Measurements from ENCODE around the gene DHFR2.
A peak's percentile ranks its signal among the peaks of the same experiment; 100 is the strongest.

Gene DHFR2

DNA sequence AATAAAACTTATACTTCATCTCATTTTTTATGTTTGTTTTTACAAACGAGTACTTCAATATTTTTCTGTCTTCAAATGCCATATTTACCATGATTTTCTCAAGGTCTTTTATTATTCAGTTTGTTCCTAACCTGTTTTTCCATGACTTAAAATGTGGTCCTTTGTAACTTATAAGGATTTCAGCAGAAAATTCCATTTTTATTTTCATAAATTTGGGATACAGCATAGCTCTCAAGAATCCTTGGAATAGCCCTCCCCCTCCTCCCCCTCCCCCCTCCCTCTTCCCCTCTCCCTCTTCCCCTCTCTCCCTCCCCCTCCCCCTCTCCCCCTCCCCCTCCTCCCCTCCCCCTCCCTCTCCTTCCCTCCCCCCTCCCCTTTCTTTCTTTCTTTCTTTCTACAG is 19.4 kb downstream of the DHFR2 start:
- DNase-seq (ENCODE audit: insufficient read length, low spot score) (no peak), FAIRE-seq (no peak)
- TF ChIP-seq POLR2A (IDR thresholded peaks at IDR 0.05; ENCODE audit: low read depth, low read length), result no peak

DNA sequence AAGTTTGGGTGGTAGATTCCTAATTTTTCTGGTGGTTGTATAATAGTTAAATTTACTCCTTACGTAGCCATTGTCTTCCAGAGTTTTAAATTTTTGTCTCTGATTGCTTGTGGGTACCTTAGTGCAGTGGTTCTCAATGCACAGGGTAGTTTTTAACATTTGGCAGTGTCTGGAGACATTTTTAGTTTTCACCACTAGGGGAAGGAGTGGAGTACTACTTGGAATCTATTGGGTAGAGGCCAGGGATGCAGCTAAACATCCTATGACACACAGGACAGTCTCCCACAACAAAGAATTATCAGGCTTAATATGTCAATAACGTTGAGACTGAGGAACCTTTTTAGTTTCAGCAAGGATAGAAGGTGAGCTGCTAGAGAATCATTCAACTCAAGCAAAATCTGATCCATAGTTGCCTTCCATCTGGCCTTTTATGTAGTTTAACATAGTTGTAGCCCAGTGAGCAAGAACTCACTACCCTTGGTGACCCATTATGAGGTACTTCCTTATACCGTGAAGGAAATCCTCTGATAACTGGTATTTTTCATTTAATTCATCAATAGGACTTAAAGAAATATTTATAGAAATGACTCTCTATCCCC is 25.7 kb downstream of the DHFR2 start:
- no peak for TF ChIP-seq POLR2A (IDR thresholded peaks at IDR 0.05; ENCODE audit: low read depth, low read length)
- FAIRE-seq (peak; percentile 89), DNase-seq (ENCODE audit: insufficient read length, low spot score) (peak; percentile 12)

DNA sequence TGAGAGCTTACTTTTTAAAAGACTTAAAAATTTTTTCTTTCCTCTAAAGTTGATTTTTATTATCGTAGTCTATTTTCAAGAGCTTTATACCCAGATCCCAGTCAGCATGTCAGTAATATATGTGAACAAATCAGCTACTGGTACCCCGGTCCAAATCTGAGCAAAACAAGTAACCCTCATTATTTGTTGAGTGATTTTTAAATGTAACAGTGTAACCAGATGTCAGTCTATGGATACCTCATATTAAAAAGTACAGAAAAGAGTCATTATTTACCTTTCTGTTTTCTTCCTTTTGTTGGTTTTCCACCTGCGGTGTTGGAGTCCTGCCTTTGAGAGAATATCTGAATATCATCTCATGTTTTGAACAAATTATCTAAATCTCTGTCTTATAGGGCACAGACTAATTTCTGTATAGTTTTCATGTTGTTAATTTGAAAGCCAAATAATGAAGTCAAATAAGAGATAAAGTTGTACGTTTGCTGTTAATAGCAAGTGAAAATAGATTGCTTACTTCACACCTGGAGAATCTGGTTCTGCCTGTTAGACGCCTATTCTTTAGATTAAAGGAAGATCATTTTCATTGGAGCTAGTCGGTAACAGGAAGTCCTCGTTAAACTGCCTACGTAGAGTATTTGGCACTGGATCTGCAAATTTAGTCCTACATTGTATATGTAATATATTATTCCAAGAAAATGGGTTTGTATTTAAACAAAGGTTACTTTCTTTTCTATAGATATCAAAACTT is 34.5 kb downstream of the DHFR2 start, which contains the start of gene STX19:
TSS of gene STX19 (minus strand) at position 505 of the 745 bp plus-strand sequence. CDS start 13,328 bp downstream, outside the sequence.
- TF ChIP-seq POLR2A (IDR thresholded peaks at IDR 0.05; ENCODE audit: low read depth, low read length), result no peak
- no peak for FAIRE-seq
- DNase-seq (ENCODE audit: insufficient read length, low spot score), result no peak

DNA sequence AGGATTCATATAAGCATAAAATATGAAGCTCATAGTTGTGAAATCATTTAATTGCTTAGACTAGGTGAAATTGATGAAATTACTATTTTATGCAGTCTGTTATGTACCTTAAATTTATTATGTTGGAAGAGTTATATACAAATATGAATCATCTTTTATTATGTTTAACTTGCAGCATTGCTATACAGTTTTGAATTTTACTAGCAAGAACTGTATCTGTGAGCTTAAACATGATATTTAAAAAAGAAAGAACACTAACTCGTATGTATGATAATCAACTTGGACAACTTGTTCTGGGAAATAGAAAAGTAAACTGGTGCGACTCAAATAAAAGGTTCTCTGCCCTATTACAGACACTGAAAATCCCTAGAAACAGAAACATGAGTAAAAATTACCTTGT is 36.1 kb downstream of the DHFR2 start:
- FAIRE-seq (no peak), DNase-seq (ENCODE audit: insufficient read length, low spot score) (no peak)
- no peak for TF ChIP-seq POLR2A (IDR thresholded peaks at IDR 0.05; ENCODE audit: low read depth, low read length)

DNA sequence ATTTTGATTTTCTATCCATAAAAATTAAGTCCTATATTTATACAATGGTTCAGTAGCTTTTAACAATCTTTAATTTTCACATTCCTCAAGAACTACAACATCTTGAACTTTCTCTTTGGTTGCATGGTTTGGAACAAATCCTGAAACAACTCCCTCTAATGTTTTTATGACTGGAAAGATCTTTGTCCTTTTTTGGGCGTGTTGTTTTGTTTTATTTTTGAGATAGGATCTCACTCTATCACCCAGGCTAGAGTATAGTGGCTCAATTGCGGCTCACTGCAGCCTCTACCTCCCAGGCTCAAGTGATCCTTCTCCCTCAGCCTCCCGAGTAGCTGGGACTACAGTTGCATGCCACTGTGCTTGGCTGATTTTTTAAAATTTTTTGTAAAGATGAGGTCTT is 38.3 kb downstream of the DHFR2 start:
- no peak for DNase-seq (ENCODE audit: insufficient read length, low spot score)
- TF ChIP-seq POLR2A (IDR thresholded peaks at IDR 0.05; ENCODE audit: low read depth, low read length), result no peak

DNA sequence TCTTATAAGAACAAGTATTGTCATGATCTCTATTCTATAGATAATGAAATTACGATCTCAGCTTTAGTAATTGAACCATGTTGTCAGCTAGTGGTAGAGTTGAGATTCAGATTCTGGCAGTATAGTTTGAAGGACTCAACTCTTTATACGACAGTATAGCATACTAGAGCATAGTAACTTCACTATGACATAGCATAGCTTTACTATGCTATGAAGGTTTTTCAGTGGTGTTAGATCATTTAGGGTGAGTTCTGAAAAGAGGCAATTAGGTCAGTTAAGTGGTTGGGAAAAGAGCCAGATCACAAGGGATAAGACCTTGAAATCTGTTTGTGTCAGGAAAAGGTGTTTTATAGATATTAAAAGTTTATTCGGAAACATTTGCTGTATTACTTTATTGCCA is 42.4 kb downstream of the DHFR2 start:
- TF ChIP-seq POLR2A (IDR thresholded peaks at IDR 0.05; ENCODE audit: low read depth, low read length), result no peak
- DNase-seq (ENCODE audit: insufficient read length, low spot score), result no peak
- peak; percentile 11 for FAIRE-seq

More for the DNA sequence above, 38.3 kb downstream of the DHFR2 start:
- peak; percentile 33 for FAIRE-seq

DNA sequence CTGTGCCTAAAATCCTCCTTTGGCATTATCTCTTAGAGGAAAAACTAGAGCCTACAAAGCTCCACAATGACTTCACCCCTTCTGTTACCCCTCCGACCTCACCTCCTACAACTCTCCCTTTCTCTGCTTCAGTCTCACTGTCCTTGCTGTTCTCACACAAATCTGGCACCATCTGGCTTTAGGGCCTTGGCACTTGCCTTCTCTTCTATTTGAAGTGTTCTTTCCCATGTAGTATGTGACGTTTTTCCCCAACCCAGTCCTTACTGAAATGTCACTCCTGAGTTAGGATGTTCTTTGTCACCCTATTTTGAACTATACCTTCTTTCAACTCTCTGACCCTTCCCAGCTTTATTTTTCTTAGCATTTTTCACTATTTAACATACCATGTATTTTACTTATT is 43.1 kb downstream of the DHFR2 start:
- no peak for TF ChIP-seq POLR2A (IDR thresholded peaks at IDR 0.05; ENCODE audit: low read depth, low read length)
- no peak for DNase-seq (ENCODE audit: insufficient read length, low spot score)
- no peak for FAIRE-seq

DNA sequence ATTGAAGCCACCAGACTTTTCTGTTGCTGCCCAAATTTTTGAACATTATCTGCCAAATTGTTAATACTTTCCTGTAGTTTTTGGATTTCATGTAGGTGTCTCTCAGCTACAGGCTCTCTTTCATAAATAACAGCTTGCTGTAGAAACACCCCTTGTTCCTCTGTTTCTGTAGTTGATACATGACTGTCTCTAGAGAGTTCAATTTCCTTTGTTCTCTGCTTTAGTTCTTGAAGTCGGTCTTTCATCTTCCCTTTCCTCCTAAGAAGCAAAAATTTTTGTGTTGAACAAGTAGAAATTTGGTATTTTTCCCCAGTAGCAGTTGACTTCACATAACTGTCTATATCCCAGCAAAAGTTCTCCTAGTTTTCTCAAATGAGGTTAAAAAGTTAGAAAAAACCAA is 47.7 kb downstream of the DHFR2 start:
- TF ChIP-seq POLR2A (IDR thresholded peaks at IDR 0.05; ENCODE audit: low read depth, low read length), result no peak
- FAIRE-seq (no peak), DNase-seq (ENCODE audit: insufficient read length, low spot score) (no peak)

DNA sequence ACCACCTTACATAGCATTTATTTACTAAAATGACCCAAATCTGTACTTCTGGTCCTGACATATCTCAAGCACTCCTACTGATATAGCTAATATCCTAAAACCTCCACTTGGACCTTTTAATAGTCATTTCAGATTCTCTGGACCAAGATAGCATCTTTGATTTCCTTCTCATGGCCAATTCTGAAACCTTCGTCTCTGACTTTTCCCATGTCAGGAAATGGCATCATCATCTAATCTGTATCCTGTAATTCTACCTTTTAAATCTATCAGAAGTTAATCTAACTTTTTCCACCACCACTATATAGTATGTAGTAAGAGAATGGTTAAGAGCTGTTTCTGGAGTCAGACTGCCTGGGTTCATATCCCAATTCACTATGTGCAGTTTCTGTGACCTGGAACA is 50.5 kb downstream of the DHFR2 start:
- DNase-seq (ENCODE audit: insufficient read length, low spot score), result no peak
- TF ChIP-seq POLR2A (IDR thresholded peaks at IDR 0.05; ENCODE audit: low read depth, low read length), result no peak
- no peak for FAIRE-seq

DNA sequence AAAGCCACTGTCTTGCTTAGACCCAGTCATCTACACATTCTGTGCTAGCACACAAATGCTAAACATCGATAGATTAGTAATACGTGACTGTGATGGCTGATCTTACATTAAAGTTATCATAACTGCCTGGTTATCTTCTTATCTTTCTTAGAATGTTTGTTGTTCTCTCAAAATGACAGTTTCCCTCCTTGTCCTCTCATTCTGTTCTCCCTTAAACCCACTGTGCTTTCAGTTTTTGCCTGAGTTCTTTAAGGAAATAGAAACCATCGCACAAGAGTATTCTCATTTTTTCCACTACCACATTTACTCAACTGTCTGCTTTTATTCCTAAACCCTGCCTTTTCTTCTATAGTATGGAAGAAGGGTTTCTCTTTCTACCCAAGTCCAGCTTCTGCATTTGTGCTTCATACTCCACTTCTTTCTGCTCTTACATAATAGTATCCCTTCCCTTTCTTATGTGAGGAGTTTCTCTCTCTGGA is 51.4 kb downstream of the DHFR2 start:
- DNase-seq (ENCODE audit: insufficient read length, low spot score) (no peak), FAIRE-seq (no peak)
- no peak for TF ChIP-seq POLR2A (IDR thresholded peaks at IDR 0.05; ENCODE audit: low read depth, low read length)

DNA sequence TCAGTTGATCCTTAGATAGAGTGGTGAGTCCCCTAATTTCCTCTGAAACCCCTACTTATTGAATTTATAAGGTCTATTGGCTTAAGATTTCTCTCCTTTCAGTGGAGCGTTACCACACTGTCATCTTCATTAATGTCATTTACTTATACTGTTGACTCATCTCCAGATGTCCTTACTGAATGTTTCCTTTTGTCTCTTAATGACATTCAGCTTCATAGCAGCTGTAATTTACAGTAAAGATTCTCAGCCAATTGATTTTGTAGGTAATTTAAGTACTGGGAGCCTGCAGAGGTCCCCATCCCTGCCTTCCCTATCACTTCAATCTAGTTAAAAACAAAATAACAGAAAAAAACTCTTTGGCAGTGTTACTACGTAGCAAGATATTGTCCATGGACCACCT is 53.1 kb downstream of the DHFR2 start:
- FAIRE-seq (no peak), DNase-seq (ENCODE audit: insufficient read length, low spot score) (no peak)
- TF ChIP-seq POLR2A (IDR thresholded peaks at IDR 0.05; ENCODE audit: low read depth, low read length), result no peak

DNA sequence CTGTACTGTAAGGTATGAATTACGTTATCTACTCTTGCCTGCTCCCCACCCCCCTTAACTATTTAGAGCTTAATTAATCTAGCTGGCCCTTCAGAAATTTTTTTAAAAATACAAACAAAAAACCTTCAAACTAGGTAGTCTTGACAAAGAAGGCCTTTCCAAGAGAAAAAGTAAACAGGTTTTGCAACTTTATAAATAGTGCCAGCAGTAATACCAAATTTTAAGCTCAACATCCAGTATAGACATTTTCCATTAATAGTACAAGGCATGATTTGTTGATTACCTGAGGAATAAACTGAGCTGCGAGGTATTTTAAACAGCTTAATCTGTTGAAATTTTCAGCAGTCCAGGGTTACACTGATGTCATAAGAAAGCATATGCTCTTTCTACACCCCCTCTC is 54.5 kb downstream of the DHFR2 start:
- DNase-seq (ENCODE audit: insufficient read length, low spot score) (no peak), FAIRE-seq (no peak)
- no peak for TF ChIP-seq POLR2A (IDR thresholded peaks at IDR 0.05; ENCODE audit: low read depth, low read length)

All from H54 (cell line).